HTERT RPE-1 (cell line): ENCODE measurements around the gene NME7.

ENCODE experiments used
- in situ Hi-C: fragments of 300-500 bp; cut with MboI; formaldehyde crosslinking; loops from 4 replicates; pipeline ENCODE4 v1.14.3; 2020; ENCODE audit warnings: low sequenced_read_pairs

Gene NME7

GRCh38 chr1:169087876-169088275 is 279.7 kb downstream of the NME7 start:
- in situ Hi-C loops, result no loop called here

GRCh38 chr1:169086603-169087455 is 280.8 kb downstream of the NME7 start:
- in situ Hi-C loops, result no loop called here

GRCh38 chr1:169085911-169086310 is 281.7 kb downstream of the NME7 start:
- in situ Hi-C loops, result no loop called here
